ENCODE data around the gene ZFHX3. TPM values are rescaled to one million over a fixed set of nuclear protein-coding genes. Genes with fewer than 3 reads are reported as not detected.
A peak's percentile ranks its signal among the peaks of the same experiment; 100 is the strongest.

Gene ZFHX3
- polyA plus RNA-seq, 1 experiment, result 2.2 TPM

GRCh38 chr16:72743011-72743761 is 304.7 kb downstream of the ZFHX3 start:
- POLR2A ChIA-PET, result no interaction called here
- DNase-seq (ENCODE audit: low read depth), result no peak
- CTCF ChIA-PET, result interaction anchor here (0.6 kb wide), 1 partner anchor 15 kb away, joined by 5 read pairs; no protein-coding TSS in a partner anchor
- Histone ChIP-seq H3K36me3 (ENCODE audit: control insufficient read depth, insufficient read depth, low read length) (no peaks in the 10 kb centered on the region), H3K27me3 (ENCODE audit: control insufficient read depth, insufficient read depth, low read length) (no peaks in the 10 kb centered on the region), H3K4me3 (ENCODE audit: low read depth, low read length) (no peak overlapping the region)
- no peak for TF ChIP-seq CTCF (IDR thresholded peaks at IDR 0.05; ENCODE audit: insufficient read depth, low read depth, low read length)

- POLR2A ChIA-PET, result interaction anchor here (0.6 kb wide), 1 partner anchor 415 kb away, joined by 5 read pairs; no protein-coding TSS in a partner anchor
- no peak for DNase-seq (ENCODE audit: low read depth)
- Histone ChIP-seq H3K27me3 (ENCODE audit: control insufficient read depth, insufficient read depth, low read length) (no peaks in the 10 kb centered on the region), H3K4me3 (ENCODE audit: low read depth, low read length) (no peak overlapping the region), H3K36me3 (ENCODE audit: control insufficient read depth, insufficient read depth, low read length) (no peaks in the 10 kb centered on the region)
- no peak for TF ChIP-seq CTCF (IDR thresholded peaks at IDR 0.05; ENCODE audit: insufficient read depth, low read depth, low read length)
- CTCF ChIA-PET, result no interaction called here
Measured at GRCh38 chr16:72740347-72740746, 307.6 kb downstream of the ZFHX3 start.

GRCh38 chr16:72739577-72739976 is 308.4 kb downstream of the ZFHX3 start:
- ChIA-PET CTCF (no interaction called here), POLR2A (interaction anchor here (0.5 kb wide), 1 partner anchor 37 kb away, joined by 3 read pairs; no protein-coding TSS in a partner anchor)
- TF ChIP-seq CTCF (IDR thresholded peaks at IDR 0.05; ENCODE audit: insufficient read depth, low read depth, low read length), result no peak
- no peaks in the 10 kb centered on the region for H3K27me3 ChIP-seq (ENCODE audit: control insufficient read depth, insufficient read depth, low read length)
- H3K4me3 ChIP-seq (ENCODE audit: low read depth, low read length), result no peak overlapping the region
- no peaks in the 10 kb centered on the region for H3K36me3 ChIP-seq (ENCODE audit: control insufficient read depth, insufficient read depth, low read length)
- DNase-seq (ENCODE audit: low read depth), result peak; percentile 75

- H3K36me3 ChIP-seq (ENCODE audit: control insufficient read depth, insufficient read depth, low read length), result no peaks in the 10 kb centered on the region
- POLR2A ChIA-PET, result no interaction called here
- no peaks in the 10 kb centered on the region for H3K27me3 ChIP-seq (ENCODE audit: control insufficient read depth, insufficient read depth, low read length)
- H3K4me3 ChIP-seq (ENCODE audit: low read depth, low read length), result no peak overlapping the region
- CTCF ChIA-PET, result no interaction called here
- TF ChIP-seq CTCF (IDR thresholded peaks at IDR 0.05; ENCODE audit: insufficient read depth, low read depth, low read length), result no peak
- DNase-seq (ENCODE audit: low read depth), result no peak
Measured at GRCh38 chr16:72736074-72736473, 311.9 kb downstream of the ZFHX3 start.

Small RNA genes within 50 kb of the gene (small RNA-seq; reads per million reads assigned to genes)
- not detected for gene AC002044.1 (ENCODE audit: insufficient read length, low read depth, low replicate concordance)
- gene RNU7-71P (ENCODE audit: insufficient read length, low read depth, low replicate concordance), result not detected
